GM18867 (cell line): Measurements from ENCODE around the gene APOBEC3H.
"Not testable (repeated sequence)": the region's sequence is repeated elsewhere in the genome, so short reads cannot be mapped to it uniquely, and the experiment has no call there.

Experiments used
- ATAC-seq: cut with Tn5 transposase; IDR thresholded peaks from one replicate; pipeline ENCODE4 v1.9.1; 2021; ENCODE audit warnings: mild to moderate bottlenecking, moderate library complexity; ENCODE audit not compliant: unreplicated experiment

APOBEC3H gene

GRCh38 chr22:39097098-39098020, at the start of gene APOBEC3H:
Gene APOBEC3H (plus strand): TSS chr22:39097244. CDS start chr22:39100279, 3,035 bp downstream.
- no peak for ATAC-seq

- ATAC-seq: not testable (repeated sequence)
Observed at GRCh38 chr22:39049486-39049885, 47.6 kb upstream of the APOBEC3H start.

GRCh38 chr22:39051844-39052495, 45.1 kb upstream of the APOBEC3H start:
- not testable (repeated sequence) for ATAC-seq

GRCh38 chr22:39055658-39056057, 41.4 kb upstream of the APOBEC3H start:
- no peak for ATAC-seq

GRCh38 chr22:39061290-39061689, 35.8 kb upstream of the APOBEC3H start:
- ATAC-seq: not testable (repeated sequence)

- ATAC-seq: not testable (repeated sequence)
Observed at GRCh38 chr22:39061951-39062350, 35.1 kb upstream of the APOBEC3H start.

GRCh38 chr22:39063904-39064303, 33.1 kb upstream of the APOBEC3H start:
- ATAC-seq: peak; percentile 58

GRCh38 chr22:39066442-39067276, 30.4 kb upstream of the APOBEC3H start:
- ATAC-seq: not testable (repeated sequence)

- ATAC-seq: no peak
Observed at GRCh38 chr22:39068033-39068785, 28.8 kb upstream of the APOBEC3H start.

- ATAC-seq: no peak
Observed at GRCh38 chr22:39070186-39070585, 26.9 kb upstream of the APOBEC3H start.

GRCh38 chr22:39072581-39072981, 24.5 kb upstream of the APOBEC3H start:
- not testable (repeated sequence) for ATAC-seq

- no peak for ATAC-seq
Observed at GRCh38 chr22:39073981-39074380, 23.1 kb upstream of the APOBEC3H start.

- ATAC-seq: not testable (repeated sequence)
Observed at GRCh38 chr22:39076155-39077025, 20.7 kb upstream of the APOBEC3H start.

- ATAC-seq: peak; percentile 82
Observed at GRCh38 chr22:39077026-39077840, 19.8 kb upstream of the APOBEC3H start, which contains the start of gene APOBEC3G. Gene APOBEC3G (plus strand): TSS chr22:39077275. CDS start chr22:39077362, 87 bp downstream.

- ATAC-seq: not testable (repeated sequence)
Observed at GRCh38 chr22:39077912-39078311, 19.1 kb upstream of the APOBEC3H start.

- no peak for ATAC-seq
Observed at GRCh38 chr22:39078329-39078728, 18.7 kb upstream of the APOBEC3H start.

GRCh38 chr22:39079054-39079637, 17.9 kb upstream of the APOBEC3H start:
- ATAC-seq: not testable (repeated sequence)
